ENCODE data around the gene SGMS2. TPM values are rescaled to one million over a fixed set of nuclear protein-coding genes. Genes with fewer than 3 reads are reported as not detected.

SGMS2 gene
- total and polyA plus RNA-seq, 2 of the 13 experiments (the other 11 are each of a cell fraction or from before 2014, with no cell fraction given): 1.2 to 1.7 TPM

GRCh38 chr4:107930821-107931774 lies 106.4 kb downstream of the SGMS2 start, which contains the start of gene CYP2U1 (continued):
- peak; percentile 53; the same call in 1 of the 2 replicates for TF ChIP-seq ARID4A (CRISPR knock-in tag; IDR thresholded peaks at IDR 0.05; ENCODE audit: borderline replicate concordance)
- TF ChIP-seq NONO (IDR thresholded peaks at IDR 0.05): no peak
- TF ChIP-seq NONO (CRISPR knock-in tag; conservative IDR thresholded peaks at IDR 0.05): no peak
- no peak for TF ChIP-seq ZNF850 (CRISPR knock-in tag; conservative IDR thresholded peaks at IDR 0.05)
- no peak for TF ChIP-seq RBAK (CRISPR knock-in tag; IDR thresholded peaks at IDR 0.05)
- peak; percentile 61 for TF ChIP-seq GABPB1 (CRISPR knock-in tag; IDR thresholded peaks at IDR 0.05)
- no peak for TF ChIP-seq ATRX (CRISPR knock-in tag; IDR thresholded peaks at IDR 0.05; ENCODE audit: borderline replicate concordance)
- TF ChIP-seq ZNF205 (CRISPR knock-in tag; IDR thresholded peaks at IDR 0.05): no peak
- TF ChIP-seq AHDC1 (CRISPR knock-in tag; IDR thresholded peaks at IDR 0.05; ENCODE audit: borderline replicate concordance): no peak
- TF ChIP-seq ZNF770 (CRISPR knock-in tag; IDR thresholded peaks at IDR 0.05): no peak
- TF ChIP-seq ZUFSP (CRISPR knock-in tag; IDR thresholded peaks at IDR 0.05; ENCODE audit: borderline replicate concordance): no peak
- peak; percentile 9 for TF ChIP-seq TEAD3 (CRISPR knock-in tag; optimal IDR thresholded peaks at IDR 0.05; ENCODE audit: borderline replicate concordance)
